OCI-LY1 (cell line): ENCODE data around the gene PLOD2.

Source experiments
- H2AFZ ChIP-seq: fragments of 200-600 bp; sonication (generic), shearing (Covaris generic); 2 replicates; pipeline ENCODE4 v1.6.0; 2014; ENCODE audit warnings: antibody characterized with exemption, mild to moderate bottlenecking, low read length
- H3F3A ChIP-seq: fragments of 200-600 bp; sonication (generic), shearing (Covaris generic); 2 replicates; pipeline ENCODE4 v1.6.0; 2014; ENCODE audit warnings: mild to moderate bottlenecking, antibody characterized with exemption, low read length, moderate library complexity; ENCODE audit not compliant: insufficient read depth
- H3K27ac ChIP-seq: fragments of 200-600 bp; sonication (generic); 2 replicates; pipeline ENCODE4 v1.5.1; 2014; ENCODE audit warnings: low read length, mixed run types, mild to moderate bottlenecking, low read depth; ENCODE audit not compliant: poor library complexity, severe bottlenecking
- H3K27me3 ChIP-seq: fragments of 200-600 bp; sonication (generic); 2 replicates; pipeline ENCODE4 v1.6.0; 2014; ENCODE audit warnings: antibody characterized with exemption, mild to moderate bottlenecking, low read length, moderate library complexity; ENCODE audit not compliant: insufficient read depth
- H3K36me3 ChIP-seq: fragments of 200-600 bp; sonication (generic); 2 replicates; pipeline ENCODE4 v1.6.1; 2014; ENCODE audit warnings: mild to moderate bottlenecking, antibody characterized with exemption, low read length, moderate library complexity, mixed read lengths; ENCODE audit not compliant: insufficient read depth
- H3K4me1 ChIP-seq: fragments of 200-600 bp; sonication (generic); 2 replicates; pipeline ENCODE4 v1.5.1; 2014; ENCODE audit warnings: mild to moderate bottlenecking, low read length, moderate library complexity; ENCODE audit not compliant: insufficient read depth, severe bottlenecking
- H3K4me2 ChIP-seq: fragments of 200-600 bp; sonication (generic), shearing (Covaris generic); 2 replicates; pipeline ENCODE4 v1.6.1; 2014; ENCODE audit warnings: low read length
- H3K4me3 ChIP-seq: fragments of 200-600 bp; sonication (generic); 2 replicates; pipeline ENCODE4 v1.5.1; 2014; ENCODE audit warnings: low read length, low read depth, mild to moderate bottlenecking, mixed read lengths; ENCODE audit not compliant: poor library complexity, severe bottlenecking
- H3K79me2 ChIP-seq: fragments of 200-600 bp; shearing (Covaris generic); 2 replicates; pipeline ENCODE4 v1.6.1; 2016; ENCODE audit warnings: mixed run types, low read length, mixed read lengths; ENCODE audit not compliant: insufficient read depth
- H3K9ac ChIP-seq: fragments of 200-600 bp; sonication (generic), shearing (Covaris generic); 2 replicates; pipeline ENCODE4 v1.6.1; 2014; ENCODE audit warnings: mild to moderate bottlenecking, low read length, mixed read lengths
- H3K9me2 ChIP-seq: fragments of 200-600 bp; sonication (generic), shearing (Covaris generic); 2 replicates; pipeline ENCODE4 v1.6.1; 2014; ENCODE audit warnings: low read depth, mild to moderate bottlenecking, low read length, mixed read lengths
- H3K9me3 ChIP-seq: fragments of 200-600 bp; shearing (Covaris generic); 2 replicates; pipeline ENCODE4 v1.6.1; 2014; ENCODE audit warnings: low read length, mixed read lengths
- H4K20me1 ChIP-seq: fragments of 200-600 bp; sonication (generic), shearing (Covaris generic); 2 replicates; pipeline ENCODE4 v1.6.0; 2016; ENCODE audit warnings: mild to moderate bottlenecking, low read length; ENCODE audit not compliant: insufficient read depth
- CTCF ChIP-seq: fragments of 200-600 bp; sonication (generic), shearing (Covaris generic); IDR thresholded peaks from 2 replicates; pipeline ENCODE4 v1.5.1; 2017; ENCODE audit warnings: mild to moderate bottlenecking, antibody characterized with exemption, low read length, moderate library complexity, mixed read lengths
- EZH2 ChIP-seq: fragments of 200-600 bp; sonication (generic), shearing (Covaris generic); IDR thresholded peaks from 2 replicates; pipeline ENCODE4 v1.8.0; 2017; ENCODE audit warnings: borderline replicate concordance, mixed run types, mild to moderate bottlenecking, antibody characterized with exemption, low read length, moderate library complexity, mixed read lengths

Gene PLOD2

GRCh38 chr3:146181216-146181615, 20.2 kb upstream of the PLOD2 start:
- H3K79me2 ChIP-seq, result no peaks in the 10 kb centered on the region
- no peaks in the 10 kb centered on the region for H3K36me3 ChIP-seq
- H3K4me2 ChIP-seq, result no peak overlapping the region
- no peak overlapping the region for H3K9ac ChIP-seq
- no peaks in the 10 kb centered on the region for H4K20me1 ChIP-seq
- no peaks in the 10 kb centered on the region for H3K4me1 ChIP-seq
- no peak overlapping the region for H3K4me3 ChIP-seq
- H3K9me2 ChIP-seq, result no peaks in the 10 kb centered on the region
- H3K9me3 ChIP-seq, result no peaks in the 10 kb centered on the region
- H3K27ac ChIP-seq, result no peak overlapping the region
- no peak overlapping the region for H2AFZ ChIP-seq
- no peaks in the 10 kb centered on the region for H3K27me3 ChIP-seq
- no peaks in the 10 kb centered on the region for H3F3A ChIP-seq
- TF ChIP-seq EZH2, result no peak
- no peak for TF ChIP-seq CTCF

- H3K79me2 ChIP-seq, result no peaks in the 10 kb centered on the region
- no peaks in the 10 kb centered on the region for H3K4me1 ChIP-seq
- H3K4me3 ChIP-seq, result no peak overlapping the region
Measured at GRCh38 chr3:146180376-146180775, 19.4 kb upstream of the PLOD2 start.

GRCh38 chr3:146178006-146178689, 17.2 kb upstream of the PLOD2 start:
- H3K4me3 ChIP-seq, result no peak overlapping the region
- H3K79me2 ChIP-seq, result no peaks in the 10 kb centered on the region
- no peaks in the 10 kb centered on the region for H3F3A ChIP-seq
- H3K9me3 ChIP-seq, result no peaks in the 10 kb centered on the region
- H3K36me3 ChIP-seq, result no peaks in the 10 kb centered on the region
- TF ChIP-seq CTCF, result no peak
- no peak for TF ChIP-seq EZH2
- no peak overlapping the region for H3K4me2 ChIP-seq
- no peak overlapping the region for H3K9ac ChIP-seq
- no peaks in the 10 kb centered on the region for H3K9me2 ChIP-seq
- H3K4me1 ChIP-seq, result no peaks in the 10 kb centered on the region
- H3K27me3 ChIP-seq, result no peaks in the 10 kb centered on the region
- H2AFZ ChIP-seq, result no peak overlapping the region
- H3K27ac ChIP-seq, result no peak overlapping the region
- H4K20me1 ChIP-seq, result no peaks in the 10 kb centered on the region

More at GRCh38 chr3:146180376-146180775, 19.4 kb upstream of the PLOD2 start:
- no peak overlapping the region for H3K9ac ChIP-seq
- no peak overlapping the region for H2AFZ ChIP-seq
- TF ChIP-seq CTCF (no peak), EZH2 (no peak)
- H3K36me3 ChIP-seq, result no peaks in the 10 kb centered on the region
- H3K9me3 ChIP-seq, result no peaks in the 10 kb centered on the region
- H3K27ac ChIP-seq, result no peak overlapping the region
- H3K27me3 ChIP-seq, result no peaks in the 10 kb centered on the region
- no peaks in the 10 kb centered on the region for H3K9me2 ChIP-seq
- no peaks in the 10 kb centered on the region for H3F3A ChIP-seq
- H4K20me1 ChIP-seq, result no peaks in the 10 kb centered on the region
- no peak overlapping the region for H3K4me2 ChIP-seq
